Right cardiac atrium (tissue), 5 donors: ENCODE measurements around the gene SYNE4. TPM values are rescaled to one million over a fixed set of nuclear protein-coding genes. Genes with fewer than 3 reads are reported as not detected.

Experiments used
- ATAC-seq, 2 donors: fragments of 200-7000 bp; cut with Tn5 transposase; one replicate each; pipeline versions ENCODE4 v1.8.0 to v1.9.1; 2020; ENCODE audit warnings: moderate library complexity in 2 of 2, mild to moderate bottlenecking in 1 of 2
- DNase-seq, 3 donors: peaks; one replicate each; pipeline ENCODE4 v3.0.0-alpha.2; 2020
- H3K27ac ChIP-seq: one replicate; pipeline ENCODE4 v1.5.1; 2013; ENCODE audit warnings: mild to moderate bottlenecking, low read length, control low read depth, moderate library complexity
- H3K27me3 ChIP-seq: one replicate; pipeline ENCODE4 v1.6.1; 2013; ENCODE audit not compliant: control insufficient read depth, insufficient read depth
- H3K4me1 ChIP-seq: one replicate; pipeline ENCODE4 v1.6.1; 2013; ENCODE audit warnings: low read length; ENCODE audit not compliant: control insufficient read depth, insufficient read depth
- H3K4me3 ChIP-seq: one replicate; pipeline ENCODE4 v1.5.1; 2013; ENCODE audit warnings: low read length, control low read depth
- H3K9me3 ChIP-seq: one replicate; pipeline ENCODE4 v1.6.1; 2013; ENCODE audit warnings: low read length; ENCODE audit not compliant: control insufficient read depth
- WGBS: extraction: QIAGEN DNeasy Blood & Tissue Kit; methylation state at CpG from one replicate; pipeline ENCODE4 v1.1.7; 2013; 5-methylcytosine and 5-hydroxymethylcytosine counted together
- intact Hi-C, 4 donors: fragments of 100-400 bp; cut with DNase I; formaldehyde crosslinking; loops; one replicate each; pipeline versions ENCODE4 v1.11.0 to v1.14.0; 2022 to 2023
- polyA plus RNA-seq: library from polyadenylated mRNA; stranded (reverse); fragments of 200-250 nt; gene quantifications from one replicate; pipeline ENCODE4 v1.2.3, GENCODE V29; 2013
- total RNA-seq, 4 donors: library from RNA; stranded (reverse); fragmentation: NEBNext Ultra II Directional; extraction: Animal tissue kit (Norgen Biotek cat#: 25700); gene quantifications; one replicate each; pipeline ENCODE4 v1.2.1, GENCODE V29; 2021
- donor health status: healthy with polysubstance abuse.
- donor health status: DM: no; HTN: yes; CAD: no.
- donor health status: DM: no; HTN: no; CAD: no.
- donor health status: DM: no; HTN: yes; CAD: no; lungs with severe emphysema.
- donor health status: DM: yes; HTN: yes; CAD: no.

Gene SYNE4
- total and polyA plus RNA-seq, 5 donors = 0.12 to 0.25 (median 0.16) TPM; not detected in 1

DNA sequence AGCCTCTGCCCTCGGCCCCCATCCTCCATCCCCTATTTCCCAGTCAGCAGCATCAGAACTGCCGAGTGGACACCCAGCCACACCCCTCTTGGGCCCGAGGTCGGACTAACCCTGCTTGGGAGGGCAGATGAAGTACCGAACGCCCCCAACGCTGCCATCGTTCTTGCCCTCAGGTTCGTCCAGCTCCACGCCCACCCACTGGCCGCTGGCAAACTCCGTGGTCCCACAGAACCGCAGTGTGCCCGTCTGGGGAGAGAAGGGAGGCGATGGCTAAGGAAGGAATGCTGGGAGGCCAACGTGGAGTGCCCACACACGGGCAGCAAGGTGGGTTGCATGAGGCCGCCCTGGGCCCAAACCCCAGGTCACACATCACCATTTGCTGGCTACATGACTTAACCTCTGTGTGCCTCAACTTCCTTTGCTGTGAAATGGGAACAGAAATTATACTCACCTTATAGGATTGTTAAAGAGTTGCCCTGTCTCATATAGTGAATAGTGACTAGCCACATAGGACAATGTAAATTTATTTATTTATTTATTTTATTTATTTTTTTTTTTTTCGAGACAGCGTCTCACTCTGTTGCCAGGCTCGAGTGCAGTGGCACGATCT lies 10.6 kb upstream of the SYNE4 start:
- H3K27ac ChIP-seq = no peak overlapping the region
- no peak overlapping the region for H3K4me3 ChIP-seq
- no peak for ATAC-seq
- H3K9me3 ChIP-seq = no peaks in the 10 kb centered on the region
- DNase-seq = peak in 1 of 3 donors; percentile 50
- intact Hi-C loops = no loop called here
- WGBS = 92% methylated on average over 22 of the region's 22 CpGs
- H3K4me1 ChIP-seq = peaks cover 4% of the 10 kb centered on the region
- no peaks in the 10 kb centered on the region for H3K27me3 ChIP-seq

DNA sequence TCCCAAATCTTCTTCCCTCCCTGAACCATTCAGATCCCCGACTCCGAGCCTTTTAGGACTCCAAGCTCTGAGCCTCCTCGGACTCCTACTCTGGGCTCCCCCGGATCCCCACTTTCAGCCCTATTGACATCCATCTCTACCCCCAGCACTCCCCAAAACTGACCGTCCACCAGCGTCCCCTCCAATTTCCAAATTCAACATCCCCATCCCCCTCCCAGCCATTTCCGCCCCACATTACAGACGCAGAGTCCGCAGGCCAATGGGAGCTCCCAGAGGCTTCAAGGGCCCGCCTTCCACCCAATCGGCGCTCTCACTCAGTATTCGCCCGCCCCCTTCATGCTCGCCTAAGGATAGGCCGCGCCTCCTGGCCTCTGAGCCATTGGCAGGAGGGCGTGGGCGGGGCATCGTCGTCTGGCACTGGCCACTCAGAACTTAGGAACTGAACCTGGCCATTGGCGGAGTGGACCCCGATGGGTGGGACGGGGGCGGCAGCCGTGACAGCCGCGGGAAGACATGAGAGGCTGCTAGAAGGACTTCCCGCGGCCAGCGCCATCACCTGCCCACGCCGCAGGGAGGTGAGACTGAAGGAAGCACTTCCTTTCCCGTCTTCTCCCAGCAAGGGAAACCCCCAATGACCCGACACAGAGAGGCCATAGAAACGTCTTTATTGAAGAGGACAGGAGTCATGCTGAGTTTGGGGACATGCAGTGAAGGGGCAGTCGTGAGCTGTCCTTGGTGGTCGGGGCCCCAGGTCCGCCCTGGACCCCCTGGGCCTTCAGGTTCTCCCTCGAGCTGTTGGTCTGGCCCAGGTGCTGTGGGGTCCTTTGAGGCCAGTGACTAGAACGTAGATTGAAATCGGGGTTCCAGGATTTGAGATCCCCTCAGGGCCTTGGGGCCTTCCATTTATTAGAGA lies 5.7 kb upstream of the SYNE4 start, which contains the start of gene ALKBH6:
ALKBH6 (minus strand) TSS at position 202 of the 913 bp plus-strand sequence. CDS start 816 bp downstream, outside the sequence.
- Histone ChIP-seq H3K9me3 (no peaks in the 10 kb centered on the region), H3K27me3 (no peaks in the 10 kb centered on the region), H3K4me3 (peak within 1 kb of the TSS; percentile 89), H3K4me1 (peaks cover 9% of the 10 kb centered on the region), H3K27ac (peak within 1 kb of the TSS; percentile 79)
- ATAC-seq (peak; percentile 99), DNase-seq (peak; percentile 100)
- intact Hi-C loops = no loop called here
- WGBS = 1% methylated on average over 42 of the region's 42 CpGs

GRCh38 chr19:36013280-36014011 lies 4.8 kb upstream of the SYNE4 start:
- Histone ChIP-seq H3K27ac (peak overlapping the region; percentile 79), H3K27me3 (no peaks in the 10 kb centered on the region), H3K9me3 (no peaks in the 10 kb centered on the region), H3K4me1 (peaks cover 9% of the 10 kb centered on the region), H3K4me3 (peak overlapping the region; percentile 89)
- DNase-seq (peak in 2 of 3 donors; percentile 26 to 28), ATAC-seq (no peak)
- intact Hi-C loops = no loop called here
- 31% methylated on average over 15 of the region's 15 CpGs for WGBS

GRCh38 chr19:36010402-36010801 lies 1.8 kb upstream of the SYNE4 start:
- no peak overlapping the region for H3K4me3 ChIP-seq
- ATAC-seq (no peak), DNase-seq (peak in 1 of 3 donors; percentile 49)
- no peaks in the 10 kb centered on the region for H3K27me3 ChIP-seq
- peaks cover 9% of the 10 kb centered on the region for H3K4me1 ChIP-seq
- no peak overlapping the region for H3K27ac ChIP-seq
- intact Hi-C loops = no loop called here
- H3K9me3 ChIP-seq = no peaks in the 10 kb centered on the region
- WGBS = 94% methylated on average over 11 of the region's 11 CpGs

GRCh38 chr19:36009633-36010379 lies 1.2 kb upstream of the SYNE4 start:
- H3K27ac ChIP-seq = no peak overlapping the region
- DNase-seq (peak in 1 of 3 donors; percentile 14), ATAC-seq (no peak)
- H3K27me3 ChIP-seq = no peaks in the 10 kb centered on the region
- peaks cover 8% of the 10 kb centered on the region for H3K4me1 ChIP-seq
- no peaks in the 10 kb centered on the region for H3K9me3 ChIP-seq
- 50% methylated on average over 15 of the region's 15 CpGs for WGBS
- H3K4me3 ChIP-seq = peak overlapping the region; percentile 21
- intact Hi-C loops = no loop called here

DNA sequence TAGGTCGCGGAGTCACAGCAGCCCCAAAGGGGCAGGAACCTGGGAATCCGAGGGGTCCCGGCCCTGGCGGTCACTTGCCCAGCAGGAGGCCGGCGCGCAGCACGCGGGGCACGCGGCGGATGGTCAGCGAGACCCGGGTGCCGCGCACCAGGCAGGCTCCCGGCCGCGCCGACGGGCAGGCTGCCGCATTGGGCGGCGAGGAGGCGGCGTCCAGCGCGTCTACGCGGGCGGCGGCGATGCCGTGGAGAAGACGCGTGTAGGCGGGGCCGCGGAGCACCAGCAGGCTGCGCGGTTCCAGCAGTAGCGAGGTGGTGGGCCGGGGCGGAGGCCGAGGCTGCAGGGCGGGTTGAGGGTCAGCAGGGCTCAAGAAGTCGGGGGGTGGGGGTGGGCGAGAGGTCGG lies 607 bp upstream of the SYNE4 start:
- Histone ChIP-seq H3K4me3 (peak overlapping the region; percentile 21), H3K27me3 (no peaks in the 10 kb centered on the region), H3K27ac (no peak overlapping the region), H3K4me1 (peaks cover 5% of the 10 kb centered on the region), H3K9me3 (no peaks in the 10 kb centered on the region)
- intact Hi-C loops = no loop called here
- ATAC-seq = peak; percentile 65 to 68
- WGBS = under 1% methylated on average over 50 of the region's 50 CpGs
- DNase-seq = peak; percentile 80 to 91 (median 90)

DNA sequence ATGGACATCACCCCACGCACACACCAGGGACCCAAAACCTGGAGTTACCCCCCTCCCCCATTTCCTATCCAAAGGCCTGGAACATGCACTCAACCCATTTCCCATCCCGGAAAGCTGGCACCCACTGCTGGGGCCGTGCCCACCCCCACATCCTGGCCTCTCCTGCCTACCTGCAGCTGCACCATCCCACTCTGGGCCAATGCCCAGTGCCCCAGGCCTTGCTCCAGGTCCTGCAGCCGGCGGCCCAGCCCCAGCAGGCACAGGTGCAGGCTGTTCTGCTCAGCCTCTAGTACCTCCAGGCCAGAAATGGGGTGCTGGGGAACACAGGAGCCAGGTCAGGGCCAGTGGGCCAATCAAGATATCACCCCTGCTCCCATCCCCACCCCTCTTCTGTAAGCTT lies 1.7 kb downstream of the SYNE4 start:
- H3K27me3 ChIP-seq = no peaks in the 10 kb centered on the region
- intact Hi-C loops = no loop called here
- 85% methylated on average over 5 of the region's 5 CpGs for WGBS
- no peak overlapping the region for H3K27ac ChIP-seq
- no peaks in the 10 kb centered on the region for H3K9me3 ChIP-seq
- H3K4me3 ChIP-seq = no peak overlapping the region
- ATAC-seq = no peak
- no peaks in the 10 kb centered on the region for H3K4me1 ChIP-seq
- DNase-seq = no peak

DNA sequence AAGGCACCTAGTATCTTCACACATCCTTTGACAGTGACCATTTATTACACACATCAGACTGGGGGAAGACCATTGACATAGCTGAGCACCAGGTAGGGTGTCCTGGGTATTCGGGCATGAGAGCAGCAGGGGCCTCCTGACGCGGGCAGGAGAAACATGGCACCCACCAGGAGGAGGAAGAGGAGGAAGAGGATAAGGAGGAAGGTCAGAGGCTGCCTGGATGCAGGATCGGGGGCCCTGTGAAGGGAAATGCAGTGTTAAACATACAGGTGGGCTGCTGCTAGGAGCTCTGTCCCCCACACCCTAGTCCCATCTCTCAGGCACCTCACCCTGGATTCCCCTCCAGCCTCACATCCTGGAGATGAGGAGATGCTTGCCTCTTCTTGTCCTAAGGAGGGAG lies 5.3 kb downstream of the SYNE4 start:
- no peaks in the 10 kb centered on the region for H3K9me3 ChIP-seq
- no peak overlapping the region for H3K4me3 ChIP-seq
- ATAC-seq (no peak), DNase-seq (no peak)
- H3K27me3 ChIP-seq = no peaks in the 10 kb centered on the region
- WGBS = 96% methylated on average over 4 of the region's 4 CpGs
- H3K4me1 ChIP-seq = peaks cover 4% of the 10 kb centered on the region
- intact Hi-C loops = no loop called here
- H3K27ac ChIP-seq = no peak overlapping the region

GRCh38 chr19:36001605-36002004 lies 7.0 kb downstream of the SYNE4 start:
- Histone ChIP-seq H3K27ac (no peak overlapping the region), H3K4me3 (no peak overlapping the region), H3K27me3 (no peaks in the 10 kb centered on the region), H3K4me1 (peaks cover 4% of the 10 kb centered on the region), H3K9me3 (no peaks in the 10 kb centered on the region)
- WGBS = 95% methylated on average over 3 of the region's 3 CpGs
- no peak for DNase-seq
- ATAC-seq = no peak
- intact Hi-C loops = no loop called here

DNA sequence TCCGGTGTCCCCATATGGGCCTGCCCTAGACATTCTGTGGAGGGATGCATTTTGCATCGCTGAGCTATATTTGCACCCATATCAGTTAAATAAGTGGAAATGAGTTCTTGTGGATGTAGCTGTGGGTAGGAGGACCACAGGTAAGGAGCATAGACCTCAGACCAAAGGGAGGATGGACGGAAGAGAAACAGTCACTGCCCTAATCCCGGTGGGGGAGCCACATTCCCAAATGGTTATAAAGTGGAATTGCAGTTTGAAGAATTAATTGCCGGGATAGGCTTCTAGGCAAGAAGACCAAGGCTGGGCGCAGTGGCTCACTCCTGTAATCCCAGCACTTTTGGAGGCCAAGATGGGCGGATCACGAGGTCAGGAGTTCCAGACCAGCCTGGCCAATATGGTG lies 11.8 kb downstream of the SYNE4 start:
- no peak overlapping the region for H3K27ac ChIP-seq
- no peaks in the 10 kb centered on the region for H3K9me3 ChIP-seq
- WGBS = 94% methylated on average over 8 of the region's 8 CpGs
- intact Hi-C loops = loop anchor here in 1 of 4 donors (10.0 kb wide), 1 partner anchor 118 kb away; the partner anchor contains the start of genes OVOL3, POLR2I and TBCB
- DNase-seq (no peak), ATAC-seq (no peak)
- no peak overlapping the region for H3K4me3 ChIP-seq
- H3K4me1 ChIP-seq = peaks cover 4% of the 10 kb centered on the region
- H3K27me3 ChIP-seq = no peaks in the 10 kb centered on the region
